Esophagus squamous epithelium (tissue), 5 donors: Measurements from ENCODE around the gene ZNF223. TPM values are rescaled to one million over a fixed set of nuclear protein-coding genes. Genes with fewer than 3 reads are reported as not detected.

ENCODE experiments used
- DNase-seq: peaks from one replicate; lab custom pipeline; 2025; lab: John Stamatoyannopoulos, UW
- H3K27ac ChIP-seq, 4 donors: fragments of 200-600 bp; sonication (generic); one replicate each; pipeline ENCODE4 v1.5.1; 2016 to 2019; ENCODE audit warnings: mild to moderate bottlenecking in 1 of 4
- H3K27me3 ChIP-seq, 4 donors: fragments of 200-600 bp; sonication (generic); 1 replicate in 3 of 4; 2 replicates in 1 of 4; pipeline versions ENCODE4 v1.5.1 to v1.6.0; 2017 to 2021; ENCODE audit warnings: antibody characterized with exemption in 1 of 4
- H3K36me3 ChIP-seq, 3 donors: fragments of 200-600 bp; sonication (generic); one replicate each; pipeline ENCODE4 v1.5.1; 2016 to 2019
- H3K4me1 ChIP-seq, 3 donors: fragments of 200-600 bp; sonication (generic); one replicate each; pipeline ENCODE4 v1.5.1; 2017 to 2019
- H3K4me3 ChIP-seq, 4 donors: fragments of 200-600 bp; sonication (generic); 1 replicate in 3 of 4; 2 replicates in 1 of 4; pipeline ENCODE4 v1.5.1; 2016 to 2019; ENCODE audit warnings: mild to moderate bottlenecking in 2 of 4, moderate library complexity in 1 of 4
- H3K9me3 ChIP-seq, 3 donors: fragments of 200-600 bp; sonication (generic); one replicate each; pipeline ENCODE4 v1.5.1; 2016 to 2019
- CTCF ChIP-seq, 6 experiments: fragments of 450-650 bp in 4 of 6; fragments of 200-600 bp in 2 of 6; sonication (generic) in 2 of 6; IDR thresholded peaks; one replicate each; pipeline ENCODE4 v1.5.1; 2016 to 2019; ENCODE audit warnings: antibody characterized with exemption in 6 of 6, mild to moderate bottlenecking in 4 of 6, moderate library complexity in 4 of 6
- POLR2A ChIP-seq, 4 donors: fragments of 450-650 bp; IDR thresholded peaks; one replicate each; pipeline ENCODE4 v1.6.1; 2017; ENCODE audit warnings: antibody characterized with exemption in 4 of 4, mild to moderate bottlenecking in 4 of 4, moderate library complexity in 3 of 4
- WGBS, 2 donors: methylation state at CpG; one replicate each; pipeline ENCODE4 v1.1.5; 2018; 5-methylcytosine and 5-hydroxymethylcytosine counted together
- intact Hi-C: fragments of 100-400 bp; cut with DNase I; formaldehyde crosslinking; loops from one replicate; pipeline ENCODE4 v1.15.0; 2022
- total RNA-seq, 4 donors: library from RNA; depleted of rRNA; stranded (reverse); fragments of >200 nt; gene quantifications; one replicate each; pipeline ENCODE4 v1.1.0, GENCODE V29; 2016
- donor health status: DM: yes; HTN: yes; CAD: no.

The ZNF223 gene
- total RNA-seq, 4 donors from 2014 or later, result 2.7 to 4.9 (median 3.5) TPM

GRCh38 chr19:44092108-44092507 is 40.3 kb downstream of the ZNF223 start:
- intact Hi-C loops, result no loop called here
- no peak for DNase-seq
- Histone ChIP-seq H3K4me1 (peaks cover 0 to 15% (median 2%) of the 10 kb centered on the region in 3 donors), H3K27ac (no peak overlapping the region), H3K27me3 (no peaks in the 10 kb centered on the region), H3K36me3 (peaks cover 0 to 24% (median 0%) of the 10 kb centered on the region in 3 donors), H3K4me3 (no peak overlapping the region), H3K9me3 (peaks cover 0 to under 1% (median 0%) of the 10 kb centered on the region in 3 donors)
- TF ChIP-seq CTCF (IDR thresholded peaks at IDR 0.05), result no peak
- WGBS, 2 donors, result 70% methylated on average over 4 of the region's 4 CpGs

DNA sequence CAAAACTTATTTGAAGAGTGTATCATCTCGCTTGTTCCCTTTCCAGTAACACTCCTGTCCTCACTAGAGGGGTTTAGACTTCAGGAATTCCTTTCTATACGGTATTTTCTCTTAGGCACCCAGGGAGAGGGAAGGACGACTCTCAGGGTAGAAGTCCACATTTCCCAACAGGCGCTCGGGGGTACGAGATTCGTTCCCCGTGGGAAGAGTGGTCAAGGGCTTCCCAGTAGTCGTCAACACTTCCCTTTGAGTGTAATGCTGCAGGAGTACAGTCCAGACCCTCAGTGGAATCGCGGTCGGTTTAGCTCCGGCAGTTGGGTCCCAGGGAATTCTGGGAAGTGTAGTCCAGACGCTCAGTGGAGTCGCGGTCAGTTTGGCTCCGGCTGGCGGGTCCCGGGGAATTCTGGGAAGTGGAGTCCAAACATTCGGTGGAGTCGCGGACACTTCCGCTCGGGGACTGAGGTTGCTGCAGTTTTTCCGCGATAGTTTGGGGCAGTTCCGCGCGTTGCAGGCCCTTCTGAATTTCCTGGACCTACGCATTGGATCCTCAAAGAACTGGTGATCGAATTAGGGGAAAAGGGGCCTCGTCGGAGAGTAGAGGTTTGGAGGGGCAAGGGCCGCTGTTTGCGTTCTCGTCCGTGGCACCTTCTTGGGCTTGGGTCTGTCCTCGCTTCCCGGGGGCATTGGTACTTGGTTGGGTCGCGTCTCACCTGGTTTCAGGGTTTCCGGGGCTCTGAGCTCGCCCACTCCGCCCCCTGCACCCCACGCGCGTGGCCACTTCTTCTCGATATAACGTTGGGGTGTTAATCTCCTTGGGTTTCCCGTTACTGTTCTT is 42.3 kb downstream of the ZNF223 start, which contains the start of gene ZNF224:
Gene ZNF224 (plus strand): TSS at position 431 of the 835 bp plus-strand sequence. CDS start 3,513 bp downstream, outside the sequence.
- H3K27ac ChIP-seq, result peak within 1 kb of the TSS; percentile 67 to 83 (median 79)
- TF ChIP-seq CTCF (IDR thresholded peaks at IDR 0.05), result no peak
- peak in 1 of 4 donors; percentile 16 for TF ChIP-seq POLR2A (IDR thresholded peaks at IDR 0.05)
- H3K4me3 ChIP-seq, result peak within 1 kb of the TSS; percentile 65 to 91 (median 78)
- peak; percentile 51 for DNase-seq
- no peaks in the 10 kb centered on the region for H3K27me3 ChIP-seq
- WGBS, 2 donors, result 1 to 2% methylated on average over 12 to 20 of the region's 50 CpGs
- H3K9me3 ChIP-seq, result peaks cover 0 to 9% (median 8%) of the 10 kb centered on the region in 3 donors
- peaks cover 0 to 15% (median 2%) of the 10 kb centered on the region in 3 donors for H3K4me1 ChIP-seq
- intact Hi-C loops, result no loop called here
- H3K36me3 ChIP-seq, result peaks cover 0 to 30% (median 3%) of the 10 kb centered on the region in 3 donors

DNA sequence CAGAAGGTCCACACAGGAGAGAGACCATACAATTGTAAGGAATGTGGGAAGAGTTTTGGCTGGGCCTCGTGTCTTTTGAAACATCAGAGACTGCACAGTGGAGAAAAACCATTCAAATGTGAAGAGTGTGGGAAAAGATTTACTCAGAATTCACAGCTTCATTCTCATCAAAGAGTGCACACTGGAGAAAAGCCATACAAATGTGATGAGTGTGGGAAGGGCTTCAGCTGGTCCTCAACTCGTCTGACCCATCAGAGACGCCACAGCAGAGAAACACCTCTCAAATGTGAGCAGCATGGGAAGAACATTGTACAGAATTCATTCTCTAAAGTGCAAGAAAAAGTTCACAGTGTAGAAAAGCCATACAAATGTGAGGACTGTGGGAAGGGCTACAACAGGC is 55.9 kb downstream of the ZNF223 start:
- Histone ChIP-seq H3K9me3 (peaks cover 10 to 84% (median 69%) of the 10 kb centered on the region in 3 donors), H3K27me3 (no peaks in the 10 kb centered on the region), H3K27ac (no peak overlapping the region), H3K4me3 (no peak overlapping the region), H3K4me1 (peaks cover 0 to 11% (median 9%) of the 10 kb centered on the region in 3 donors), H3K36me3 (peaks cover 5 to 56% (median 14%) of the 10 kb centered on the region in 3 donors)
- intact Hi-C loops, result no loop called here
- no peak for DNase-seq
- WGBS, 2 donors, result 84 to 88% methylated on average over 3 of the region's 3 CpGs
- TF ChIP-seq CTCF (IDR thresholded peaks at IDR 0.05) (no peak), POLR2A (IDR thresholded peaks at IDR 0.05) (no peak)

DNA sequence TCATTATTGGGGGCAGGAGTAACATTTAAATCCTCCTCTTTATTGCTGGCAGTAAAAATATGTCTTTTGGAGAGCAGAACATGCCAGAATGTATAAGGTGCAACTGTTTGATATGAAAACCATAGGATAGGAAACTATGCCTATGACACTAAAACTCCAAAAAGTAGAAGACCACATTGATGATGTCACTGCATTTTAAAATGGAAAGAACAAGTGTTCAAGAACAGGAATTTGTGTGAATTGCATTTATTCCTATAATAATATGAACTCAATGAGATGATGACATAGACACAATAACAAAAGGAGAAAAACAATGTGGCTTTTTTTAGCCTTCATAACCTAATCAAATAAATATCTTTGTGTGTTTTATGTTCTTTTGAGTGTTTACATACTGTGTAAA is 57.6 kb downstream of the ZNF223 start:
- intact Hi-C loops, result no loop called here
- TF ChIP-seq CTCF (IDR thresholded peaks at IDR 0.05), result no peak
- no peak for TF ChIP-seq POLR2A (IDR thresholded peaks at IDR 0.05)
- H3K4me3 ChIP-seq, result no peak overlapping the region
- no peaks in the 10 kb centered on the region for H3K27me3 ChIP-seq
- peaks cover 5 to 39% (median 14%) of the 10 kb centered on the region in 3 donors for H3K36me3 ChIP-seq
- H3K9me3 ChIP-seq, result peaks cover 10 to 67% (median 55%) of the 10 kb centered on the region in 3 donors
- H3K27ac ChIP-seq, result no peak overlapping the region
- peaks cover 0 to 21% (median 14%) of the 10 kb centered on the region in 3 donors for H3K4me1 ChIP-seq
- no peak for DNase-seq

- 14 to 22% methylated on average over 16 to 17 of the region's 17 CpGs for WGBS, 2 donors
- no peak for DNase-seq
- intact Hi-C loops, result no loop called here
- TF ChIP-seq CTCF (IDR thresholded peaks at IDR 0.05), result no peak
- TF ChIP-seq POLR2A (IDR thresholded peaks at IDR 0.05), result no peak
- H3K4me3 ChIP-seq, result peak overlapping the region in 3 of 4 donors; percentile 64 to 86 (median 72)
- H3K27me3 ChIP-seq, result no peaks in the 10 kb centered on the region
- peaks cover 0 to 31% (median 5%) of the 10 kb centered on the region in 3 donors for H3K36me3 ChIP-seq
- H3K4me1 ChIP-seq, result peaks cover 0 to 25% (median 17%) of the 10 kb centered on the region in 3 donors
- peaks cover 7 to 41% (median 32%) of the 10 kb centered on the region in 3 donors for H3K9me3 ChIP-seq
- no peak overlapping the region for H3K27ac ChIP-seq
These were observed 60.2 kb downstream of the ZNF223 start for GRCh38 chr19:44111910-44112463.
